Endothelial cell of umbilical vein (primary cell): ENCODE measurements around the gene THEMIS2. TPM values are rescaled to one million over a fixed set of nuclear protein-coding genes. Genes with fewer than 3 reads are reported as not detected.

ENCODE experiments used
- BruUV-seq: library from RNA; stranded (reverse); fragments of 400-500 nt; replicated peaks from 2 replicates; lab custom pipeline; 2021; lab: Mats Ljungman, UMichigan
- CTCF ChIA-PET: fragments of 300-600, 350-600 bp; sonication (Branson Sonifier 250); formaldehyde crosslinking; loops from one replicate; lab custom pipeline; 2021; ENCODE audit warnings: antibody characterized with exemption, inconsistent platforms; lab: Charles Lee
- POLR2A ChIA-PET: fragments of 300-600, 350-600 bp; sonication (Branson Sonifier 250); formaldehyde crosslinking; loops from one replicate; lab custom pipeline; 2021; ENCODE audit warnings: antibody characterized with exemption, inconsistent platforms; lab: Charles Lee
- DNase-seq: peaks from one replicate; pipeline ENCODE4 v3.0.0-alpha.2; 2011; ENCODE audit warnings: low read depth, low spot score
- FAIRE-seq: peaks from 2 replicates; lab custom pipeline; 2011; peaks lifted over from hg19 to GRCh38; lab: Jason Lieb, UNC
- H2AFZ ChIP-seq: 2 replicates; pipeline ENCODE4 v1.6.0; 2012; ENCODE audit warnings: low read depth, low read length, control low read depth, inconsistent platforms
- H3K27ac ChIP-seq: 2 replicates; pipeline ENCODE4 v1.5.1; 2011; ENCODE audit warnings: low read depth, mild to moderate bottlenecking, control low read depth, low read length, moderate library complexity; ENCODE audit not compliant: insufficient read depth
- H3K27me3 ChIP-seq, 2 experiments: 2 replicates each; pipeline versions ENCODE4 v1.6.0 to v1.6.1; 2011; ENCODE audit warnings: low read length in 2 of 2, mixed read lengths in 1 of 2; ENCODE audit not compliant: control insufficient read depth in 2 of 2, insufficient read depth in 2 of 2
- H3K36me3 ChIP-seq, 2 experiments: 2 replicates in 1 of 2; 3 replicates in 1 of 2; pipeline ENCODE4 v1.5.1; 2011; ENCODE audit warnings: low read length in 2 of 2, mild to moderate bottlenecking in 1 of 2, moderate library complexity in 1 of 2; ENCODE audit not compliant: control insufficient read depth in 2 of 2, insufficient read depth in 2 of 2; ENCODE audit errors: extremely low read depth in 1 of 2
- H3K4me1 ChIP-seq: 3 replicates; pipeline ENCODE4 v1.5.1; 2011; ENCODE audit warnings: mild to moderate bottlenecking, low read length; ENCODE audit not compliant: control insufficient read depth, insufficient read depth; ENCODE audit errors: extremely low read depth
- H3K4me2 ChIP-seq: 2 replicates; pipeline ENCODE4 v1.6.1; 2011; ENCODE audit warnings: low read length, control low read depth, mixed read lengths; ENCODE audit not compliant: insufficient read depth
- H3K4me3 ChIP-seq, 3 experiments: fragments of 200-600 bp in 1 of 3; sonication (generic), shearing (Covaris generic) in 1 of 3; replicated peaks in 1 of 3; 2 replicates each; pipeline ENCODE4 v1.5.1; 2011 to 2016; ENCODE audit warnings: control low read depth in 3 of 3, low read length in 3 of 3, mild to moderate bottlenecking in 2 of 3, inconsistent platforms in 1 of 3, low read depth in 1 of 3, moderate library complexity in 1 of 3; ENCODE audit not compliant: insufficient read depth in 1 of 3
- H3K79me2 ChIP-seq: 2 replicates; pipeline ENCODE4 v1.6.0; 2012; ENCODE audit warnings: low read length, inconsistent platforms; ENCODE audit not compliant: control insufficient read depth, insufficient read depth
- H3K9ac ChIP-seq: replicated peaks from 2 replicates; pipeline ENCODE3; 2011; ENCODE audit warnings: low read length, control low read depth; ENCODE audit not compliant: insufficient read depth; ENCODE audit errors: extremely low read depth
- H3K9me1 ChIP-seq: replicated peaks from 3 replicates; pipeline ENCODE4 v1.6.0; 2011; ENCODE audit warnings: mild to moderate bottlenecking, low read length; ENCODE audit not compliant: control insufficient read depth, insufficient read depth; ENCODE audit errors: extremely low read depth
- H3K9me3 ChIP-seq: replicated peaks from 2 replicates; pipeline ENCODE4 v1.5.1; 2012; ENCODE audit warnings: low read length, inconsistent platforms; ENCODE audit not compliant: control insufficient read depth, insufficient read depth
- H4K20me1 ChIP-seq: replicated peaks from 2 replicates; pipeline ENCODE3; 2011; ENCODE audit warnings: mild to moderate bottlenecking, low read length; ENCODE audit not compliant: control insufficient read depth, insufficient read depth; ENCODE audit errors: extremely low read depth
- EZH2 ChIP-seq: IDR thresholded peaks from 2 replicates; pipeline ENCODE4 v1.6.1; 2012; ENCODE audit warnings: borderline replicate concordance, low read depth, mild to moderate bottlenecking, moderate library complexity, low read length, inconsistent platforms; ENCODE audit not compliant: severe bottlenecking
- GATA2 ChIP-seq: IDR thresholded peaks from 2 replicates; pipeline ENCODE4 v1.7.0; 2011; ENCODE audit warnings: low read depth, mild to moderate bottlenecking, moderate library complexity, mixed read lengths, low read length; ENCODE audit not compliant: insufficient read length, insufficient read depth
- MYC ChIP-seq: IDR thresholded peaks from one replicate; pipeline ENCODE4 v1.6.1; 2011; ENCODE audit warnings: mild to moderate bottlenecking, low read depth, low read length
- dilution Hi-C: fragments of 300-500 bp; cut with MboI; formaldehyde crosslinking; loops from one replicate; pipeline ENCODE4 v1.15.0; 2019; ENCODE audit warnings: low sequenced_read_pairs; ENCODE audit not compliant: extremely low pct_ligation_motif_present
- intact Hi-C: fragments of 100-400 bp; cut with micrococcal nuclease; formaldehyde crosslinking; loops from one replicate; pipeline ENCODE4 v1.10.0; 2022
- polyA plus RNA-seq, 4 experiments: library from polyadenylated mRNA; depleted of rRNA in 3 of 4; stranded (reverse) in 3 of 4; unstranded in 1 of 4; fragments of >200 nt; gene quantifications; 2 replicates each; pipeline versions ENCODE4 v1.2.1 to v1.2.3, GENCODE V29; 2011 to 2012; ENCODE audit warnings: missing spikeins in 1 of 4
- total RNA-seq: library from RNA; stranded (reverse); gene quantifications from 2 replicates; pipeline ENCODE4 v1.2.3, GENCODE V29; 2021

The THEMIS2 gene
- total and polyA plus RNA-seq, 2 donors (not counting 3 experiments of a cell fraction or from before 2014, with no cell fraction given), result 11.1 to 15.7 TPM

- no peaks in the 10 kb centered on the region for H3K79me2 ChIP-seq
- no peak overlapping the region for H3K4me2 ChIP-seq
- ChIA-PET CTCF (no interaction called here), POLR2A (no interaction called here)
- no peaks in the 10 kb centered on the region for H3K27me3 ChIP-seq
- no peaks in the 10 kb centered on the region for H3K4me1 ChIP-seq
- dilution Hi-C loops, result no loop called here
- FAIRE-seq (no peak), DNase-seq (no peak)
- no peaks in the 10 kb centered on the region for H3K9me3 ChIP-seq
- H3K27ac ChIP-seq, result no peak overlapping the region
- H4K20me1 ChIP-seq, result no peaks in the 10 kb centered on the region
- TF ChIP-seq EZH2 (no peak), GATA2 (no peak)
- H3K4me3 ChIP-seq, result no peak overlapping the region
- no TSS peak for BruUV-seq
- H3K9ac ChIP-seq, result no peak overlapping the region
- peaks cover 0 to 9% of the 10 kb centered on the region in 2 experiments for H3K36me3 ChIP-seq
- intact Hi-C loops, result no loop called here
- no peaks in the 10 kb centered on the region for H3K9me1 ChIP-seq
- H2AFZ ChIP-seq, result no peak overlapping the region
These were observed 12.8 kb downstream of the THEMIS2 start for GRCh38 chr1:27885114-27885528.

- TF ChIP-seq MYC, result no peak
- DNase-seq (no peak), FAIRE-seq (no peak)
- Histone ChIP-seq H3K27ac (no peak overlapping the region), H3K79me2 (no peaks in the 10 kb centered on the region), H3K36me3 (peaks cover 0 to 9% of the 10 kb centered on the region in 2 experiments), H3K4me2 (no peak overlapping the region), H3K9me3 (no peaks in the 10 kb centered on the region), H3K9ac (no peak overlapping the region), H3K4me1 (no peaks in the 10 kb centered on the region), H2AFZ (no peak overlapping the region), H3K4me3 (no peak overlapping the region), H3K27me3 (no peaks in the 10 kb centered on the region), H4K20me1 (no peaks in the 10 kb centered on the region), H3K9me1 (no peaks in the 10 kb centered on the region)
- POLR2A ChIA-PET, result no interaction called here
- dilution Hi-C loops, result no loop called here
- intact Hi-C loops, result no loop called here
- BruUV-seq, result no TSS peak
- CTCF ChIA-PET, result interaction anchor here (0.8 kb wide), 1 partner anchor 28 kb away, joined by 3 read pairs; no protein-coding TSS in a partner anchor
These were observed 13.4 kb downstream of the THEMIS2 start for GRCh38 chr1:27885621-27886352.
